ENCODE measurements around the gene SLC9C2.

- TF ChIP-seq CTCF (IDR thresholded peaks at IDR 0.05) (no peak), POLR2A (IDR thresholded peaks at IDR 0.05) (no peak)
Observed at GRCh38 chr1:173504268-173504667, 98.6 kb downstream of the SLC9C2 start.
